Measurements from ENCODE around the gene MERTK.

Gene MERTK

GRCh38 chr2:111965062-111965461, 66.7 kb downstream of the MERTK start:
- no peak for TF ChIP-seq CTCF (IDR thresholded peaks at IDR 0.05; ENCODE audit: low read depth, low read length)
- DNase-seq (ENCODE audit: extremely low read depth, low read depth) = no peak

GRCh38 chr2:111966241-111966640, 67.8 kb downstream of the MERTK start:
- no peak for DNase-seq (ENCODE audit: extremely low read depth, low read depth)
- TF ChIP-seq CTCF (IDR thresholded peaks at IDR 0.05; ENCODE audit: low read depth, low read length) = no peak

- DNase-seq (ENCODE audit: extremely low read depth, low read depth) = no peak
Measured at GRCh38 chr2:111967018-111967417, 68.6 kb downstream of the MERTK start.

GRCh38 chr2:111970453-111970852, 72.0 kb downstream of the MERTK start:
- no peak for DNase-seq (ENCODE audit: extremely low read depth, low read depth)

More at GRCh38 chr2:111967018-111967417, 68.6 kb downstream of the MERTK start:
- no peak for TF ChIP-seq CTCF (IDR thresholded peaks at IDR 0.05; ENCODE audit: low read depth, low read length)

GRCh38 chr2:111972955-111973565, 74.7 kb downstream of the MERTK start:
- DNase-seq (ENCODE audit: extremely low read depth, low read depth) = no peak

More at GRCh38 chr2:111970453-111970852, 72.0 kb downstream of the MERTK start:
- TF ChIP-seq CTCF (IDR thresholded peaks at IDR 0.05; ENCODE audit: low read depth, low read length) = no peak

GRCh38 chr2:111973701-111974100, 75.3 kb downstream of the MERTK start:
- TF ChIP-seq CTCF (IDR thresholded peaks at IDR 0.05; ENCODE audit: low read depth, low read length) = no peak

More at GRCh38 chr2:111972955-111973565, 74.7 kb downstream of the MERTK start:
- no peak for TF ChIP-seq CTCF (IDR thresholded peaks at IDR 0.05; ENCODE audit: low read depth, low read length)

GRCh38 chr2:111975053-111975552, 76.7 kb downstream of the MERTK start:
- TF ChIP-seq CTCF (IDR thresholded peaks at IDR 0.05; ENCODE audit: low read depth, low read length) = no peak
- DNase-seq (ENCODE audit: extremely low read depth, low read depth) = peak; percentile 65

More at GRCh38 chr2:111973701-111974100, 75.3 kb downstream of the MERTK start:
- DNase-seq (ENCODE audit: extremely low read depth, low read depth) = no peak

All from AG09319 (cell line).